Measurements from ENCODE around the gene HACD4. TPM values are rescaled to one million over a fixed set of nuclear protein-coding genes. Genes with fewer than 3 reads are reported as not detected.

The HACD4 gene
- total and polyA plus RNA-seq, 9 of the 15 experiments (the other 6 are each of a cell fraction or from before 2014, with no cell fraction given), result 0.02 TPM; not detected in 8

DNA sequence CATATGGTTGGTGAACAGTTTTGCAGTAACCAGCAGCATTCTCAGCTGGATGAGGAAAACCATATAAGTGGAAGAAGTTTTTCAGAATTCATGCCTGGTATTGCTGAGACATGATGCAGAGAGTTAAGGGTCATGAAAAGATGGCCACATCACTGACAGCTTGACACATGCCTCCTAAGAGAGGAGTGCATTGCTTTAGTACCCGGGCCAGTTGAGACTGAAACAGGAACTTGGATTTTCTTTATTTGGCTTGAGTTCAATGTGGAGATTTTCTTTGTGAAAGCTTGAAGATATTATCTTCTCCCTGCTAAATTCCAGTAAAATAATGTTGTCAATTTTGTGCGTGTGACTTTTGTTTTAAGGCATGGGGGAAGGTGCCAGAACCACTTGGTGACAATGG lies 35.8 kb downstream of the HACD4 start:
- Histone ChIP-seq H3K4me3 (no peak overlapping the region), H3K9ac (ENCODE audit: insufficient read depth in 1 of 2, low read depth in 2 of 2, low read length in 2 of 2) (no peak overlapping the region), H3K4me1 (replicated peaks in 1 of 2; ENCODE audit: control insufficient read depth in 2 of 2, insufficient read depth in 2 of 2, low read length in 2 of 2) (no peaks in the 10 kb centered on the region), H3K36me3 (ENCODE audit: control insufficient read depth, insufficient read depth, low read length) (no peaks in the 10 kb centered on the region), H3K27ac (ENCODE audit: extremely low read depth, low read depth, low read length) (no peak overlapping the region), H3K9me1 (ENCODE audit: control insufficient read depth, insufficient read depth, low read length) (no peaks in the 10 kb centered on the region), H3K9me3 (replicated peaks; ENCODE audit: control insufficient read depth, insufficient read depth, low read depth, low read length) (no peaks in the 10 kb centered on the region), H2AFZ (ENCODE audit: low read depth, low read length) (no peak overlapping the region), H3K4me2 (ENCODE audit: insufficient read depth, low read length) (no peak overlapping the region), H3K79me2 (ENCODE audit: control insufficient read depth, insufficient read depth, low read length) (no peaks in the 10 kb centered on the region), H3K27me3 (ENCODE audit: control insufficient read depth in 2 of 2, insufficient read depth in 2 of 2, low read length in 2 of 2) (no peaks in the 10 kb centered on the region), H4K20me1 (replicated peaks; ENCODE audit: control insufficient read depth, insufficient read depth, low read length) (no peaks in the 10 kb centered on the region)
- no peak for ATAC-seq
- DNase-seq (ENCODE audit: extremely low read depth in 1 of 4, low spot score in 3 of 4), result no peak
- POLR2A ChIA-PET, result no interaction called here
- TF ChIP-seq SMARCB1 (IDR thresholded peaks at IDR 0.05; ENCODE audit: insufficient read length, low read depth), result no peak
- TF ChIP-seq, protein P1, sequence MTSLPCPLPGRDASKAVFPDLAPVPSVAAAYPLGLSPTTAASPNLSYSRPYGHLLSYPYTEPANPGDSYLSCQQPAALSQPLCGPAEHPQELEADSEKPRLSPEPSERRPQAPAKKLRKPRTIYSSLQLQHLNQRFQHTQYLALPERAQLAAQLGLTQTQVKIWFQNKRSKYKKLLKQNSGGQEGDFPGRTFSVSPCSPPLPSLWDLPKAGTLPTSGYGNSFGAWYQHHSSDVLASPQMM (CRISPR knock-in tag; IDR thresholded peaks at IDR 0.05), result no peak
- TF ChIP-seq NCOA4 (IDR thresholded peaks at IDR 0.05; ENCODE audit: partially characterized antibody), result no peak
- TF ChIP-seq GABPB1 (CRISPR knock-in tag; IDR thresholded peaks at IDR 0.05), result no peak
- TF ChIP-seq HDAC1 (IDR thresholded peaks at IDR 0.05), result no peak
- FAIRE-seq, result no peak
- BruUV-seq (replicated peaks), result no TSS peak
- no CpG with 5 or more reads among the region's 2 CpGs for WGBS (ENCODE audit: insufficient coverage, low coverage, missing lambda C conversion rate)
- in situ Hi-C loops (cut with MboI) (no loop called here), intact Hi-C loops (cut with micrococcal nuclease) (no loop called here)
- CTCF ChIA-PET (ENCODE audit: low intra/inter-chr PET ratio), result no interaction called here

DNA sequence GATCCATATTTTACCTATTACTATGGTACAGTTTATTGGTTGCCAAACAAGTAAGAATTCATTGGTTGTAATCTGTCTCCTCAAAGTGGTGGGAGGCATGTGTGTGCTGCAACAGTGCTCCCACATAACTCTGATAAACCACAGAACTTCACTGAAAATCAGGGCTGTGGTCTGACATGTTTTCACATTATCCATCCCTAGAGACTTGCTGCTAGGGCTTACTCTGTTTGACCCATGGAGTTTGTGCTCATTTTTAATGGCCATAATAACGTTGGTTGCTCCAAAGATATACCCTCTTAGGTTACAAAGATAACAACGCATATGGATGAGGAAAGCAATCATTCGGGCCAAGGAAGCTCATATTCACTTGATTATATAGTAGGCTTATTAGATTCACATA lies 37.0 kb downstream of the HACD4 start:
- no peaks in the 10 kb centered on the region for H4K20me1 ChIP-seq (replicated peaks; ENCODE audit: control insufficient read depth, insufficient read depth, low read length)
- FAIRE-seq (no peak), ATAC-seq (no peak), DNase-seq (ENCODE audit: extremely low read depth in 1 of 4, low spot score in 3 of 4) (no peak)
- H3K27ac ChIP-seq (ENCODE audit: extremely low read depth, low read depth, low read length), result no peak overlapping the region
- no peak overlapping the region for H3K4me2 ChIP-seq (ENCODE audit: insufficient read depth, low read length)
- no CpG with 5 or more reads among the region's 3 CpGs for WGBS (ENCODE audit: insufficient coverage, low coverage, missing lambda C conversion rate)
- no peak overlapping the region for H2AFZ ChIP-seq (ENCODE audit: low read depth, low read length)
- no peaks in the 10 kb centered on the region for H3K9me3 ChIP-seq (replicated peaks; ENCODE audit: control insufficient read depth, insufficient read depth, low read depth, low read length)
- H3K36me3 ChIP-seq (ENCODE audit: control insufficient read depth, insufficient read depth, low read length), result no peaks in the 10 kb centered on the region
- H3K79me2 ChIP-seq (ENCODE audit: control insufficient read depth, insufficient read depth, low read length), result no peaks in the 10 kb centered on the region
- H3K9me1 ChIP-seq (ENCODE audit: control insufficient read depth, insufficient read depth, low read length), result no peaks in the 10 kb centered on the region
- POLR2A ChIA-PET, result no interaction called here
- in situ Hi-C loops (cut with MboI), result no loop called here
- no peaks in the 10 kb centered on the region for H3K27me3 ChIP-seq (ENCODE audit: control insufficient read depth in 2 of 2, insufficient read depth in 2 of 2, low read length in 2 of 2)
- CTCF ChIA-PET (ENCODE audit: low intra/inter-chr PET ratio), result no interaction called here
- intact Hi-C loops (cut with micrococcal nuclease), result no loop called here
- no peak overlapping the region for H3K9ac ChIP-seq (ENCODE audit: insufficient read depth in 1 of 2, low read depth in 2 of 2, low read length in 2 of 2)
- H3K4me1 ChIP-seq (replicated peaks in 1 of 2; ENCODE audit: control insufficient read depth in 2 of 2, insufficient read depth in 2 of 2, low read length in 2 of 2), result no peaks in the 10 kb centered on the region
- H3K4me3 ChIP-seq, result no peak overlapping the region
- no TSS peak for BruUV-seq (replicated peaks)
- TF ChIP-seq SRSF1 (IDR thresholded peaks at IDR 0.05; ENCODE audit: low read depth, low read length) (no peak), ZNF239 (CRISPR knock-in tag; IDR thresholded peaks at IDR 0.05) (no peak), HLTF (IDR thresholded peaks at IDR 0.05) (no peak), ZNF143 (CRISPR knock-in tag; IDR thresholded peaks at IDR 0.05) (no peak), CREB1 (IDR thresholded peaks at IDR 0.05) (no peak), CREB1 (CRISPR knock-in tag; IDR thresholded peaks at IDR 0.05) (no peak), MED1 (CRISPR knock-in tag; IDR thresholded peaks at IDR 0.05; ENCODE audit: borderline replicate concordance) (no peak), SIN3A (IDR thresholded peaks at IDR 0.05; ENCODE audit: borderline replicate concordance in 2 of 2, control insufficient read depth in 1 of 2, low read depth in 2 of 2, low read length in 2 of 2) (no peak), NR2C1 (IDR thresholded peaks at IDR 0.05) (no peak), NR2C1 (tag; IDR thresholded peaks at IDR 0.05) (no peak)
- TF ChIP-seq, protein P2, sequence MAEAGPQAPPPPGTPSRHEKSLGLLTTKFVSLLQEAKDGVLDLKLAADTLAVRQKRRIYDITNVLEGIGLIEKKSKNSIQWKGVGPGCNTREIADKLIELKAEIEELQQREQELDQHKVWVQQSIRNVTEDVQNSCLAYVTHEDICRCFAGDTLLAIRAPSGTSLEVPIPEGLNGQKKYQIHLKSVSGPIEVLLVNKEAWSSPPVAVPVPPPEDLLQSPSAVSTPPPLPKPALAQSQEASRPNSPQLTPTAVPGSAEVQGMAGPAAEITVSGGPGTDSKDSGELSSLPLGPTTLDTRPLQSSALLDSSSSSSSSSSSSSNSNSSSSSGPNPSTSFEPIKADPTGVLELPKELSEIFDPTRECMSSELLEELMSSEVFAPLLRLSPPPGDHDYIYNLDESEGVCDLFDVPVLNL (CRISPR knock-in tag; IDR thresholded peaks at IDR 0.05; ENCODE audit: low read depth), result no peak
- TF ChIP-seq, protein P3, sequence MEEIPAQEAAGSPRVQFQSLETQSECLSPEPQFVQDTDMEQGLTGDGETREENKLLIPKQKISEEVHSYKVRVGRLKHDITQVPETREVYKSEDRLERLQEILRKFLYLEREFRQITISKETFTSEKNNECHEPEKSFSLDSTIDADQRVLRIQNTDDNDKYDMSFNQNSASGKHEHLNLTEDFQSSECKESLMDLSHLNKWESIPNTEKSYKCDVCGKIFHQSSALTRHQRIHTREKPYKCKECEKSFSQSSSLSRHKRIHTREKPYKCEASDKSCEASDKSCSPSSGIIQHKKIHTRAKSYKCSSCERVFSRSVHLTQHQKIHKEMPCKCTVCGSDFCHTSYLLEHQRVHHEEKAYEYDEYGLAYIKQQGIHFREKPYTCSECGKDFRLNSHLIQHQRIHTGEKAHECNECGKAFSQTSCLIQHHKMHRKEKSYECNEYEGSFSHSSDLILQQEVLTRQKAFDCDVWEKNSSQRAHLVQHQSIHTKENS (CRISPR knock-in tag; IDR thresholded peaks at IDR 0.05), result no peak
